Ovary (tissue), 9 donors: ENCODE measurements around the gene RABGGTB. TPM values are rescaled to one million over a fixed set of nuclear protein-coding genes. Genes with fewer than 3 reads are reported as not detected.

Experiments
- DNase-seq, 5 donors: peaks; one replicate each; pipeline ENCODE4 v3.0.0-alpha.2; 2019 to 2020
- H3K27ac ChIP-seq, 2 donors: fragments of 200-600 bp; one replicate each; pipeline versions ENCODE4 v1.5.1 to v1.8.0; 2019 to 2022
- H3K27me3 ChIP-seq: fragments of 200-600 bp; one replicate; pipeline ENCODE4 v1.8.0; 2022
- H3K36me3 ChIP-seq: fragments of 200-600 bp; sonication (generic); one replicate; pipeline ENCODE4 v1.5.1; 2019
- H3K4me1 ChIP-seq: one replicate; pipeline ENCODE4 v1.8.1; 2013; ENCODE audit warnings: mild to moderate bottlenecking, moderate library complexity; ENCODE audit not compliant: insufficient read depth
- H3K4me3 ChIP-seq: fragments of 200-600 bp; sonication (generic); one replicate; pipeline ENCODE4 v1.5.1; 2017
- H3K9me3 ChIP-seq, 2 donors: fragments of 200-600 bp in 1 of 2; sonication (generic) in 1 of 2; one replicate each; pipeline versions ENCODE4 v1.5.1 to v1.8.1; 2013 to 2019; ENCODE audit warnings: mild to moderate bottlenecking in 1 of 2, moderate library complexity in 1 of 2
- CTCF ChIP-seq, 3 donors: fragments of 450-650 bp in 2 of 3; fragments of 200-600 bp in 1 of 3; IDR thresholded peaks; one replicate each; pipeline versions ENCODE4 v1.5.1 to v1.8.0; 2016 to 2022; ENCODE audit warnings: antibody characterized with exemption in 3 of 3, mild to moderate bottlenecking in 1 of 3
- EP300 ChIP-seq: sonication (generic); formaldehyde crosslinking; IDR thresholded peaks from one replicate; pipeline ENCODE4 v1.6.1; 2017; ENCODE audit warnings: antibody characterized with exemption
- POLR2A ChIP-seq: fragments of 450-650 bp; IDR thresholded peaks from one replicate; pipeline ENCODE4 v1.6.1; 2017; ENCODE audit warnings: antibody characterized with exemption, mild to moderate bottlenecking, moderate library complexity
- WGBS, 3 donors: extraction: QIAGEN DNeasy Blood & Tissue Kit in 1 of 3; methylation state at CpG; one replicate each; pipeline versions ENCODE4 v1.1.5 to v1.1.7; 2013 to 2017; 5-methylcytosine and 5-hydroxymethylcytosine counted together
- intact Hi-C, 4 donors: fragments of 100-400 bp; cut with DNase I; formaldehyde crosslinking; loops; one replicate each; pipeline versions ENCODE4 v1.11.0 to v1.15.1; 2022 to 2023
- polyA plus RNA-seq, 2 donors: library from polyadenylated mRNA; stranded (reverse); fragments of 200-250 nt in 1 of 2; fragments of 350-450 nt in 1 of 2; fragmentation: Illumina TruSeq in 1 of 2; extraction: RNeasy Lipid Tissue Mini Kit (QIAGEN cat#74804) in 1 of 2; gene quantifications; one replicate each; pipeline ENCODE4 v1.2.3, GENCODE V29; 2013 to 2014
- total RNA-seq, 7 donors: library from RNA; depleted of rRNA in 2 of 7; stranded (reverse); fragments of >200 nt in 2 of 7; fragmentation: NEBNext Ultra II Directional in 3 of 7; extraction: Animal tissue kit (Norgen Biotek cat#: 25700) in 3 of 7; gene quantifications; one replicate each; pipeline versions ENCODE4 v1.1.0 to v1.2.4, GENCODE V29; 2016 to 2023
- donor health status: DM: no; HTN: no; CAD: no; lungs with moderate emphysema.
- donor health status: DM: no; HTN: no; CAD: no.
- donor health status: Bipolar disorder and iron deficiency.
- donor health status: DM: yes; HTN: yes; CAD: no.
- donor health status: DM: no; HTN: no; CAD: no.
- donor health status: DM: yes; HTN: yes; CAD: no.

The RABGGTB gene
- total and polyA plus RNA-seq, 9 donors, result 41.6 to 77.8 (median 55.4) TPM

GRCh38 chr1:75764057-75764655 is 21.9 kb upstream of the RABGGTB start:
- TF ChIP-seq POLR2A (no peak), CTCF (IDR thresholded peaks at IDR 0.05) (no peak), EP300 (no peak)
- no peaks in the 10 kb centered on the region for H3K36me3 ChIP-seq
- H3K4me1 ChIP-seq, result no peaks in the 10 kb centered on the region
- no peaks in the 10 kb centered on the region for H3K9me3 ChIP-seq
- intact Hi-C loops, result no loop called here
- no peak overlapping the region for H3K4me3 ChIP-seq
- no peak for DNase-seq
- WGBS, 3 donors, result 60 to 80% (median 65%) methylated on average over 1 of the region's 1 CpG
- H3K27me3 ChIP-seq, result no peaks in the 10 kb centered on the region
- no peak overlapping the region for H3K27ac ChIP-seq

DNA sequence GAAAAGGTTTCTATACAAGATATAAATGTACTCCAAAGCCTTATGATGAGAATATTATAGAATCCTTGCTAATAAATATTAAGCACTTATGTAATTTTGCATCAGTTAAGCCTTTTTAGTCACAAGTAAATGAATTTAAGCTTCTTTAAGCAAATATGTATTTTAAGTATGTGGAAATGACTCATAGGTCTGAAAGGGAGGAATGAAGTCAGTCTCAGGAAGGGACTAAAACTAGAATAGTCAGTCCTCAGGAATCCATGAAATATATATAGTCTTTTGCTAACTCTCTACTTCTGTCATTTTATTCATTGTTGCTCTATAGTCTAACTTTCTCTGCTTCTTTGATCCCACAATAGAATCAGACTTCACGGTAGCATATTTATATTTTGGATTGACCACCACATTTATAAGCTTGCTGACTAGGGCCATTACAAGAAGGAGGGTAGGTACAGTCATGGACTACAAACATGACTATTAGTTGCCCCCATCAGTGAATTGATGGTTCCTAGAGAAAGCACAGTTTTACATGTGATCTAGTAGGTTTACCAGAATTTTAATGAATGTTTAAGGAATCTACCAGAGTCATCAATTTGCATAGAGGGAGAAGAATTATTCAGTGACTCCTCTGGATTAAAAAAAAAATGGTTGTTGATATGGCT is 20.2 kb upstream of the RABGGTB start:
- no peak for TF ChIP-seq CTCF (IDR thresholded peaks at IDR 0.05)
- TF ChIP-seq EP300, result no peak
- no peak for TF ChIP-seq POLR2A
- DNase-seq, result no peak
- Histone ChIP-seq H3K9me3 (no peaks in the 10 kb centered on the region), H3K4me1 (no peaks in the 10 kb centered on the region), H3K27ac (no peak overlapping the region), H3K27me3 (no peaks in the 10 kb centered on the region), H3K36me3 (no peaks in the 10 kb centered on the region), H3K4me3 (no peak overlapping the region)
- intact Hi-C loops, result no loop called here
- 75 to 93% (median 79%) methylated on average over 1 of the region's 1 CpG for WGBS, 3 donors

GRCh38 chr1:75768016-75768415 is 18.0 kb upstream of the RABGGTB start:
- Histone ChIP-seq H3K36me3 (no peaks in the 10 kb centered on the region), H3K27ac (no peak overlapping the region), H3K9me3 (no peaks in the 10 kb centered on the region), H3K4me1 (no peaks in the 10 kb centered on the region), H3K27me3 (no peaks in the 10 kb centered on the region), H3K4me3 (no peak overlapping the region)
- 81 to 87% (median 83%) methylated on average over 1 of the region's 1 CpG for WGBS, 3 donors
- intact Hi-C loops, result no loop called here
- DNase-seq, result no peak
- TF ChIP-seq CTCF (IDR thresholded peaks at IDR 0.05) (no peak), POLR2A (no peak), EP300 (no peak)

DNA sequence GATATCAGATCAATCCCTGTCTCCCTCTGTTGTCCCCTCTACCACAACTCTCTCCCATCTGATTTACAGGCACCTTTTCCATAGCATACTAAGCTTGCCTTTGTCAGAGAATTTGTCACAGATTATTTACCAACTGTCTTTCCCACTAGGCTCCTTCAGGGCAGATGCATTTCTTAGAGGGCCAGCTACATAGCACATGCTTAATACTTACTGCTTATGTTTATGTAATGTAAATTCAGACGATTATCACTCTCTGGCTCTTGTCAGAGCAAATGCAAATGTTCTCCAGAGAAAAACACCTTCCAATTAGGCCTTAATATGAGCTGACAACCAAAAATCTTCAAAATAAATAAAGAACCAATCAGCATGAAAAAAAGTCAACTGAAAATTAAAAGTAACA is 15.3 kb upstream of the RABGGTB start:
- no peak for DNase-seq
- intact Hi-C loops, result no loop called here
- Histone ChIP-seq H3K36me3 (no peaks in the 10 kb centered on the region), H3K27me3 (no peaks in the 10 kb centered on the region), H3K9me3 (no peaks in the 10 kb centered on the region), H3K4me3 (no peak overlapping the region), H3K27ac (no peak overlapping the region), H3K4me1 (no peaks in the 10 kb centered on the region)
- no peak for TF ChIP-seq EP300
- TF ChIP-seq POLR2A, result no peak
- TF ChIP-seq CTCF (IDR thresholded peaks at IDR 0.05), result no peak
- 54 to 71% (median 62%) methylated on average over 1 of the region's 1 CpG for WGBS, 3 donors
